Aorta (tissue), 5 donors: Measurements from ENCODE around the gene CENPP. TPM values are rescaled to one million over a fixed set of nuclear protein-coding genes. Genes with fewer than 3 reads are reported as not detected.

ENCODE experiments used
- ATAC-seq: fragments of 200-7000 bp; cut with Tn5 transposase; one replicate; pipeline ENCODE4 v1.9.1; 2022; ENCODE audit warnings: moderate library complexity; ENCODE audit not compliant: low FRiP score
- DNase-seq, 2 donors: peaks; one replicate each; pipeline ENCODE4 v3.0.0-alpha.2; 2020
- H3K27ac ChIP-seq, 2 donors: one replicate each; pipeline ENCODE4 v1.5.1; 2013; ENCODE audit warnings: low read length in 2 of 2, mild to moderate bottlenecking in 2 of 2, moderate library complexity in 2 of 2, control low read depth in 1 of 2, inconsistent platforms in 1 of 2, low read depth in 1 of 2
- H3K27me3 ChIP-seq, 2 donors: one replicate each; pipeline ENCODE4 v1.6.1; 2013; ENCODE audit warnings: control low read depth in 1 of 2, low read length in 1 of 2, mild to moderate bottlenecking in 1 of 2, moderate library complexity in 1 of 2; ENCODE audit not compliant: insufficient read depth in 2 of 2, control insufficient read depth in 1 of 2
- H3K36me3 ChIP-seq, 2 donors: one replicate each; pipeline ENCODE4 v1.6.1; 2013; ENCODE audit warnings: control low read depth in 1 of 2, low read length in 1 of 2, mild to moderate bottlenecking in 1 of 2; ENCODE audit not compliant: insufficient read depth in 2 of 2, control insufficient read depth in 1 of 2
- H3K4me1 ChIP-seq, 2 donors: one replicate each; pipeline ENCODE4 v1.6.1; 2013; ENCODE audit warnings: low read length in 2 of 2, control low read depth in 1 of 2, mild to moderate bottlenecking in 1 of 2, moderate library complexity in 1 of 2; ENCODE audit not compliant: insufficient read depth in 2 of 2, control insufficient read depth in 1 of 2
- H3K4me3 ChIP-seq, 2 donors: one replicate each; pipeline ENCODE4 v1.5.1; 2013; ENCODE audit warnings: low read length in 2 of 2, control low read depth in 1 of 2, mild to moderate bottlenecking in 1 of 2
- H3K9me3 ChIP-seq: one replicate; pipeline ENCODE4 v1.6.1; 2013; ENCODE audit warnings: mild to moderate bottlenecking, low read length; ENCODE audit not compliant: control insufficient read depth
- WGBS, 2 donors: extraction: QIAGEN DNeasy Blood & Tissue Kit; methylation state at CpG; one replicate each; pipeline ENCODE4 v1.1.7; 2013; 5-methylcytosine and 5-hydroxymethylcytosine counted together
- intact Hi-C, 2 donors: fragments of 100-400 bp; cut with DNase I; formaldehyde crosslinking; loops; one replicate each; pipeline versions ENCODE4 v1.14.2 to v1.15.0; 2022
- polyA plus RNA-seq, 2 donors: library from polyadenylated mRNA; stranded (reverse); fragments of 200-250 nt; gene quantifications; one replicate each; pipeline ENCODE4 v1.2.3, GENCODE V29; 2013
- total RNA-seq, 2 donors: library from RNA; stranded (reverse); fragmentation: NEBNext Ultra II Directional; extraction: Animal tissue kit (Norgen Biotek cat#: 25700); gene quantifications; one replicate each; pipeline ENCODE4 v1.2.1, GENCODE V29; 2021
- donor health status: healthy with polysubstance abuse.
- donor health status: Bipolar disorder and iron deficiency.
- donor health status: DM: no; HTN: no; CAD: no.
- donor health status: DM: no; HTN: no; CAD: no.
- donor health status: DM: yes; HTN: yes; CAD: no.

The CENPP gene
- total and polyA plus RNA-seq, 4 donors, result 0.50 to 11.1 (median 4.3) TPM

GRCh38 chr9:92657296-92658094 lies 331.7 kb downstream of the CENPP start:
- H3K27me3 ChIP-seq, result no peaks in the 10 kb centered on the region
- H3K4me1 ChIP-seq, result no peaks in the 10 kb centered on the region
- intact Hi-C loops, result no loop called here
- H3K4me3 ChIP-seq, result no peak overlapping the region
- no peak for ATAC-seq
- peak; percentile 22 to 41 for DNase-seq
- H3K36me3 ChIP-seq, result no peaks in the 10 kb centered on the region
- H3K9me3 ChIP-seq, result no peaks in the 10 kb centered on the region
- no peak overlapping the region for H3K27ac ChIP-seq
- WGBS, 2 donors, result 92% methylated on average over 15 to 17 of the region's 17 CpGs

DNA sequence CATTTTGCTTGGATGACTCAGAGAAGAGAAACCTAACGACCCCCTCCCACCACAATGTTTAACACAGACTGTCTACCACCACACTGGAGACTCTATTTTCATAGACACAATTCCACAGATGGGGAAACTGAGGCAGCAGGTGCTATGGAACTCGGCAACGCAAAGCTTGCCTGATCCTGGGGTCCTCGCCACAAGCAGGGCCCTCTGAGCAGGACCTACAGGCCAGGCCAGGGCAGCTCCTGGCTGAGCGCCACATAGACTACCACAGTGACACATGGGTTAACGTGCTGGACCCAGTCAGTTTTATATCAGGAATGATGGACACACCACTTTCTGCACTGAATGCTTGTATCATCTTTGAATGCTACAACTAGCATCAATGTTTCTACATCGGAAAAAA lies 332.4 kb downstream of the CENPP start:
- Histone ChIP-seq H3K27me3 (no peaks in the 10 kb centered on the region), H3K4me3 (no peak overlapping the region), H3K27ac (no peak overlapping the region), H3K36me3 (no peaks in the 10 kb centered on the region), H3K4me1 (no peaks in the 10 kb centered on the region), H3K9me3 (no peaks in the 10 kb centered on the region)
- intact Hi-C loops, result no loop called here
- peak; percentile 24 to 35 for DNase-seq
- ATAC-seq, result no peak
- 90 to 93% methylated on average over 7 of the region's 7 CpGs for WGBS, 2 donors

- ATAC-seq (no peak), DNase-seq (peak; percentile 5 to 32)
- no peak overlapping the region for H3K4me3 ChIP-seq
- H3K4me1 ChIP-seq, result no peaks in the 10 kb centered on the region
- no peaks in the 10 kb centered on the region for H3K36me3 ChIP-seq
- no peak overlapping the region for H3K27ac ChIP-seq
- no peaks in the 10 kb centered on the region for H3K27me3 ChIP-seq
- 94 to 96% methylated on average over 4 of the region's 4 CpGs for WGBS, 2 donors
- no peaks in the 10 kb centered on the region for H3K9me3 ChIP-seq
- intact Hi-C loops, result no loop called here
Observed at GRCh38 chr9:92658611-92659010, 332.9 kb downstream of the CENPP start.

DNA sequence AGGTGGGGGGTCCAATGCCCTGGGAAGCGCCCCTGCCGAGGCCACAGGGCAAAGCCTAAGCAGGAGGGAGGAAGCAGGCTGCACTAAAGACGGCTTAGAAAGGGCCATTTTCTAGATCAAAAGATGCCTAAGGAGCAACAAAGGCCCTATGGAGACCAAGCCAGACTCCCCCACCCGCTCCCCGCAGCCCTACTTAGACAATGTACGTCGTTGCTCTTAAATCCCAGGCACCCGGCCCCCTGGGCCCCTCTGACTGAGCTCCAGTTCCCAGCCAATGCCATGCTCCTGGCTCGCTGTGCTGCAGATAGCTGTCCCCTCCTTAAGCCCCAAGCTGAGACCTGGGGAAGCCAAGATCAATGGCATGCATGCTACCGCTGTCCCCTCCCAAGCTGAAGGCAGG lies 333.8 kb downstream of the CENPP start:
- no peaks in the 10 kb centered on the region for H3K36me3 ChIP-seq
- no peak overlapping the region for H3K4me3 ChIP-seq
- no peaks in the 10 kb centered on the region for H3K9me3 ChIP-seq
- 78 to 80% methylated on average over 10 of the region's 10 CpGs for WGBS, 2 donors
- no peak overlapping the region for H3K27ac ChIP-seq
- no peaks in the 10 kb centered on the region for H3K27me3 ChIP-seq
- no peaks in the 10 kb centered on the region for H3K4me1 ChIP-seq
- intact Hi-C loops, result no loop called here
- peak; percentile 8 to 63 for DNase-seq
- no peak for ATAC-seq

DNA sequence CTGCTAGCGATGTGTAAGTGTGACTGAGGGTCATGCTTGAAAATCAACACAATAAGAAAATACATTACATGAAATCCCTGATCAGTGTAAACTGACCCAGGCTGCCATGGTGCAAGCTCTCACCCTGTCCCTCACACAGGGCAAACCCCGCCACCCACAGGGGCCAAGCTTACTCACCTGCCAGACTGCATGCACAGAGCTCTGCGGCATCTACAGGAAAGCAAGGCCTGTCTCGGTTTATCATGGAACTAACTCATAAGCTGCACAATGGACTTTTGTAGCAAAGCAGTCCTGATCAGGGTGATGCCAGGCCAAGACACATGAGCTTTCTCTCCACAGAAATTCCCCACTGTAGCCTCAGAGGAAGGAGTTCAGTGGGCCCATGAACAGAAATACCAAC lies 334.5 kb downstream of the CENPP start:
- 86 to 88% methylated on average over 4 of the region's 4 CpGs for WGBS, 2 donors
- Histone ChIP-seq H3K4me1 (no peaks in the 10 kb centered on the region), H3K27ac (no peak overlapping the region), H3K27me3 (no peaks in the 10 kb centered on the region), H3K9me3 (no peaks in the 10 kb centered on the region), H3K36me3 (no peaks in the 10 kb centered on the region), H3K4me3 (no peak overlapping the region)
- no peak for ATAC-seq
- DNase-seq, result peak; percentile 17 to 30
- intact Hi-C loops, result no loop called here

DNA sequence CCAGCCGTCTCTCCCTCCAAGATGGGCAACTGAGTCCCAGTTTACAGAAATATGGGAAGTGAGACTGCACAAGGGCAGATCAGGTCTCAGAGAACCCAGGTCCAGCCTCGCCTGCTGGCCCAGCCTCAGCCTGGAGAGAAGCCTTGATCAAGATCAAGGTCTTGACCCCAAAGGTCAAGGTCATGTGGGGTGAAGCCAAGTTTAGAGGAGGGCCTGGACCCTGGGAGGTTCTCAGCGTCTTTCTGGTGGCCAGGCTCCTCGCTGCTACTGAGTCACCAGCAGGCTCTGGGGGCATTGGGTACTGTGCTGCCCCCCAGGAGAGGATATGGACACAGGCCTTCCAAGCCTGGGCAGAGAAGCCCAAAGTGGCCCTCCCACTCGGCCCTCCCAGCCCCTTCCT lies 335.4 kb downstream of the CENPP start:
- H3K9me3 ChIP-seq, result no peaks in the 10 kb centered on the region
- ATAC-seq (no peak), DNase-seq (peak; percentile 21 to 43)
- H3K4me1 ChIP-seq, result no peaks in the 10 kb centered on the region
- no peak overlapping the region for H3K4me3 ChIP-seq
- no peak overlapping the region for H3K27ac ChIP-seq
- intact Hi-C loops, result no loop called here
- peaks cover 0 to 2% of the 10 kb centered on the region in 2 donors for H3K36me3 ChIP-seq
- WGBS, 2 donors, result 76 to 83% methylated on average over 5 of the region's 5 CpGs
- no peaks in the 10 kb centered on the region for H3K27me3 ChIP-seq

DNA sequence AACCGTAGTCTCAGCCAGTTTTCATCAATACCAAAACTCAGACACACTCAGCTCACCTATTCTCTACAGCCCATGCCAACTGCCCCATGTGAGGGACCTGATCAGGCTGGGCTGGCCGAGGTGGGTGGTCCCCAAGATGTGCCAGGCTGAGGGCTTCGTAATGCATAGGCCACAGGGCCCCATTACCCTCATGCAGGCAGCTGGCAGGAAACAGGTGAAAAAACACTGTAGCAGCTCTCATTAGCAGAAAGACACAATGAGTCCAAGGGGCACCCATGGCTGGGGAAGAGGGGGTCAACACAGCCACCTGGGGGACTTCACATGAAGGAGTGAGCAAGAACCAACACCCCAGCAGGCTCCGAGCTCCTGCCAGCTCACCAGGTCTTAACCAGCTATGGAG lies 336.0 kb downstream of the CENPP start:
- H3K27me3 ChIP-seq, result no peaks in the 10 kb centered on the region
- WGBS, 2 donors, result 88 to 92% methylated on average over 4 of the region's 4 CpGs
- ATAC-seq (no peak), DNase-seq (peak in 1 of 2 donors; percentile 41)
- H3K9me3 ChIP-seq, result no peaks in the 10 kb centered on the region
- no peaks in the 10 kb centered on the region for H3K4me1 ChIP-seq
- H3K36me3 ChIP-seq, result peaks cover 0 to 3% of the 10 kb centered on the region in 2 donors
- H3K4me3 ChIP-seq, result no peak overlapping the region
- intact Hi-C loops, result no loop called here
- H3K27ac ChIP-seq, result no peak overlapping the region

- WGBS, 2 donors, result 95% methylated on average over 3 of the region's 3 CpGs
- H3K27me3 ChIP-seq, result no peaks in the 10 kb centered on the region
- ATAC-seq (no peak), DNase-seq (no peak)
- H3K4me1 ChIP-seq, result no peaks in the 10 kb centered on the region
- no peak overlapping the region for H3K4me3 ChIP-seq
- H3K9me3 ChIP-seq, result no peaks in the 10 kb centered on the region
- H3K36me3 ChIP-seq, result peaks cover 0 to 3% of the 10 kb centered on the region in 2 donors
- intact Hi-C loops, result no loop called here
- H3K27ac ChIP-seq, result no peak overlapping the region
Observed at GRCh38 chr9:92663126-92663525, 337.4 kb downstream of the CENPP start.

- no peak overlapping the region for H3K4me3 ChIP-seq
- no peaks in the 10 kb centered on the region for H3K4me1 ChIP-seq
- DNase-seq, result peak; percentile 24 to 44
- no peaks in the 10 kb centered on the region for H3K9me3 ChIP-seq
- WGBS, 2 donors, result 85% methylated on average over 10 of the region's 10 CpGs
- no peaks in the 10 kb centered on the region for H3K27me3 ChIP-seq
- intact Hi-C loops, result no loop called here
- H3K36me3 ChIP-seq, result peaks cover 0 to 3% of the 10 kb centered on the region in 2 donors
- no peak overlapping the region for H3K27ac ChIP-seq
- ATAC-seq, result no peak
Observed at GRCh38 chr9:92663951-92664350, 338.2 kb downstream of the CENPP start.
